Suprapubic skin (tissue), 4 donors: ENCODE data around the gene FUCA1. TPM values are rescaled to one million over a fixed set of nuclear protein-coding genes. Genes with fewer than 3 reads are reported as not detected.

Source experiments
- DNase-seq, 2 donors: peaks; one replicate each; pipeline ENCODE4 v3.0.0-alpha.2; 2019; ENCODE audit warnings: low spot score in 2 of 2
- H3K27ac ChIP-seq: fragments of 200-600 bp; sonication (generic); one replicate; pipeline ENCODE4 v1.5.1; 2019
- H3K27me3 ChIP-seq: fragments of 200-600 bp; sonication (generic); one replicate; pipeline ENCODE4 v1.5.1; 2019
- H3K36me3 ChIP-seq: fragments of 200-600 bp; sonication (generic); one replicate; pipeline ENCODE4 v1.5.1; 2019
- H3K4me1 ChIP-seq: fragments of 200-600 bp; sonication (generic); one replicate; pipeline ENCODE4 v1.5.1; 2019
- H3K4me3 ChIP-seq: fragments of 200-600 bp; sonication (generic); one replicate; pipeline ENCODE4 v1.5.1; 2019; ENCODE audit warnings: mild to moderate bottlenecking
- H3K9me3 ChIP-seq: fragments of 200-600 bp; sonication (generic); one replicate; pipeline ENCODE4 v1.5.1; 2019
- EP300 ChIP-seq: sonication (generic); formaldehyde crosslinking; IDR thresholded peaks from one replicate; pipeline ENCODE4 v1.6.1; 2017; ENCODE audit warnings: antibody characterized with exemption
- POLR2A ChIP-seq, 2 donors: fragments of 450-650 bp; IDR thresholded peaks; one replicate each; pipeline ENCODE4 v1.6.1; 2017; ENCODE audit warnings: antibody characterized with exemption in 2 of 2, mild to moderate bottlenecking in 2 of 2, moderate library complexity in 2 of 2
- POLR2AphosphoS5 ChIP-seq, 3 donors: sonication (generic); formaldehyde crosslinking; IDR thresholded peaks; one replicate each; pipeline ENCODE4 v1.6.1; 2017; ENCODE audit warnings: antibody characterized with exemption in 3 of 3
- WGBS: methylation state at CpG from one replicate; pipeline ENCODE4 v1.1.5; 2018; 5-methylcytosine and 5-hydroxymethylcytosine counted together
- total RNA-seq, 4 donors: library from RNA; depleted of rRNA; stranded (reverse); fragments of >200 nt; gene quantifications; one replicate each; pipeline ENCODE4 v1.1.0, GENCODE V29; 2016
- TF ChIP-seq, protein P1 (sequence below), 2 donors: fragments of 200-600 bp in 1 of 2; fragments of 450-650 bp in 1 of 2; sonication (generic) in 1 of 2; IDR thresholded peaks; one replicate each; pipeline ENCODE4 v1.5.1; 2016 to 2019; ENCODE audit warnings: antibody characterized with exemption in 2 of 2, mild to moderate bottlenecking in 1 of 2, moderate library complexity in 1 of 2

Gene FUCA1
- total RNA-seq, 4 donors from 2014 or later, result 11.8 to 17.6 (median 13.8) TPM

DNA sequence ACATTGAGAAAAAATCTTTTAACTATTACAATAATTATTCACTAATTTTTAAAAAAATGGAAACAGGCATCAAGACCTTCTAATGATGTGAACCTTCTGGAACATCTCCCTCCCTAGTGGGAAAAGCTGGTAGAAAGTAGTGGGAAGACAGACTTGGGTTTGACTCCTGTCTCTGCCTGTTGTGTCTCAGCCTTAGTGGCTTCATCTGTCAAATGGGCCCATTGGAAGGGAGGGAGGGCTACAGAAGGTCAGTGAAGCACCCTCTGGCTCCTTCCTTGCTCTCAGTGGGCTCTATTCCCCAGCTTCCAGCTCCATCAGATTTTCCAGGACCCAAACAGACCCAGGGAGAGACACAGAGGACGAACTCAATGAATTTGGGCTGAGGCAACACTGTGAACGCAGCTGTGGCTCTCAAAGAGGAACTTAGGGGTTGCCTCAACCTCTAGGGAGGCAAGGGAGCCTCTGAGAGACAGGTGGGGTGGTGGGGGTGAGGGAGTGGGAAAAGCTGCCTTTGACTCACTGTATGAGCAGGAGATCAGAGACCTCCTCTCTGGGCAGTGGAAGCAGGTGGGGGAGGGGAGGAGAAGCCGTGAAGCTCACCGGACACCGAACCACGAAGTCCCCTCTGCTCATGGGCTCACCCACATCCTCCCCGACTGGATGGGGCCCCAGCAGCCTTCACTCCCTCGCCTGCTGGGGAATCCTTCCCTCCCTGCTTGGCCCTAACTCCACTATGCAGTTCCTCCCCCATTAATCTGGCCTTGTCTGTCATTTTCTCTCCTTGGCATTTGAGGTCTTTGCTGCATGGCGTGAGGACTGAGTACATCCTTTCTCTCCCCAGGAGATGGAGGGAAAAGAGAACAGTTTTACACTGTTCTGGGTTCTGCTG is 40.6 kb upstream of the FUCA1 start:
- no peak overlapping the region for H3K27ac ChIP-seq

DNA sequence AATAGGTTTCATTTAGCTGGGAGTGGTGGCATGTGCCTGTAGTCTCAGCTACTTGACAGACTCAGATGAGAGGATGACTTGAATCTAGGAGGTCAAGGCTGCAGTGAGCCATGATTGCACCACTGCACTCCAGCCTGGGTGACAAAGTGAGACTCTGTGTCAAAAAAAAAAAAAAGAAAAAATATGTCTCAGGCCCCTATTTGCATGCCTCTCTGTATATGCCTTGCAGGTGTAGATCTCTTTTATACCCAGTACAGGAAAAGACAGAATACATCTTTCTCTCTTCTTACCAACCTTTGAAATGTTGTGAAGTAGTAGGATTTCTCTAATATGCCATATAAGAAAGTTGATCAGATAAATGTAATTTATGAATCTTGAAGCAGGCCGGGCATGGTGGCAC is 38.6 kb upstream of the FUCA1 start:
- H3K4me1 ChIP-seq, result peaks cover 25% of the 10 kb centered on the region
- no peak overlapping the region for H3K4me3 ChIP-seq
- peaks cover 18% of the 10 kb centered on the region for H3K27me3 ChIP-seq
- no peak for DNase-seq
- no peaks in the 10 kb centered on the region for H3K36me3 ChIP-seq
- TF ChIP-seq, protein P1, sequence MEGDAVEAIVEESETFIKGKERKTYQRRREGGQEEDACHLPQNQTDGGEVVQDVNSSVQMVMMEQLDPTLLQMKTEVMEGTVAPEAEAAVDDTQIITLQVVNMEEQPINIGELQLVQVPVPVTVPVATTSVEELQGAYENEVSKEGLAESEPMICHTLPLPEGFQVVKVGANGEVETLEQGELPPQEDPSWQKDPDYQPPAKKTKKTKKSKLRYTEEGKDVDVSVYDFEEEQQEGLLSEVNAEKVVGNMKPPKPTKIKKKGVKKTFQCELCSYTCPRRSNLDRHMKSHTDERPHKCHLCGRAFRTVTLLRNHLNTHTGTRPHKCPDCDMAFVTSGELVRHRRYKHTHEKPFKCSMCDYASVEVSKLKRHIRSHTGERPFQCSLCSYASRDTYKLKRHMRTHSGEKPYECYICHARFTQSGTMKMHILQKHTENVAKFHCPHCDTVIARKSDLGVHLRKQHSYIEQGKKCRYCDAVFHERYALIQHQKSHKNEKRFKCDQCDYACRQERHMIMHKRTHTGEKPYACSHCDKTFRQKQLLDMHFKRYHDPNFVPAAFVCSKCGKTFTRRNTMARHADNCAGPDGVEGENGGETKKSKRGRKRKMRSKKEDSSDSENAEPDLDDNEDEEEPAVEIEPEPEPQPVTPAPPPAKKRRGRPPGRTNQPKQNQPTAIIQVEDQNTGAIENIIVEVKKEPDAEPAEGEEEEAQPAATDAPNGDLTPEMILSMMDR (IDR thresholded peaks at IDR 0.05), result no peak
- TF ChIP-seq EP300, result no peak
- no peak for TF ChIP-seq POLR2AphosphoS5 (IDR thresholded peaks at IDR 0.05)
- no peak for TF ChIP-seq POLR2A (IDR thresholded peaks at IDR 0.05)
- H3K9me3 ChIP-seq, result no peaks in the 10 kb centered on the region
- 90% methylated on average over 1 of the region's 1 CpG for WGBS
- no peak overlapping the region for H3K27ac ChIP-seq

More for the DNA sequence above, 40.6 kb upstream of the FUCA1 start:
- peaks cover 5% of the 10 kb centered on the region for H3K27me3 ChIP-seq
- no peak overlapping the region for H3K4me3 ChIP-seq
- no peaks in the 10 kb centered on the region for H3K9me3 ChIP-seq
- WGBS, result 53% methylated on average over 9 of the region's 9 CpGs
- no peak for DNase-seq
- H3K4me1 ChIP-seq, result peaks cover 16% of the 10 kb centered on the region
- no peak for TF ChIP-seq EP300
- TF ChIP-seq, protein P1 (IDR thresholded peaks at IDR 0.05), result no peak
- no peak for TF ChIP-seq POLR2AphosphoS5 (IDR thresholded peaks at IDR 0.05)
- no peak for TF ChIP-seq POLR2A (IDR thresholded peaks at IDR 0.05)
- no peaks in the 10 kb centered on the region for H3K36me3 ChIP-seq

DNA sequence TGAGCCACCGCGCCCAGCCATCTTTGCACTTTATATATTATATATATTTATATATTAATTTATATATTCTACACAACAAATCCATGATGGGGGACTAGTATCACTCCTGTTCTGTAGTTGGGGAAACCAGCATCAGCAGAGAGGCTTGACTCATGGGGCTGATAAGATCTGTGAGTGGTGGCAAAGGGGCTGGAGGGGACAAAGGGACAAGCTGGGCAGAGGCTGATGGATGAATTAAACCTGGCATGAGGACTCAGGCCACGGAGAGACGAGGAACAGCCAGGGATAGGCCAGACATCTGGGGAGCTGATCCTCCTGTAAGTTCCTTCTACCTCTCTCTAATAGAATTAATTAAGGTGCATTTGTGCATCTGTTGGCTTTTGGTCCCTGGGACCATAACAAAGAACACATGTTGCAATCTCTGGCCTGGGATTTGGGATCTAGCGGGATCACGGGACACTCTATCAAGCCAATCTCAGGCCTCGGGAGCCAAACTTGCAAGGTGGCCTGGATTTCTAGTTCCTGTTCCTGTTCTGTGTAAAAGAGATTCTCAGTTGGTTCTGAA is 37.5 kb upstream of the FUCA1 start:
- TF ChIP-seq POLR2AphosphoS5 (IDR thresholded peaks at IDR 0.05) (no peak), EP300 (no peak), POLR2A (IDR thresholded peaks at IDR 0.05) (no peak)
- TF ChIP-seq, protein P1 (IDR thresholded peaks at IDR 0.05), result no peak
- Histone ChIP-seq H3K4me1 (peaks cover 25% of the 10 kb centered on the region), H3K36me3 (no peaks in the 10 kb centered on the region), H3K9me3 (no peaks in the 10 kb centered on the region), H3K4me3 (no peak overlapping the region), H3K27me3 (peaks cover 18% of the 10 kb centered on the region), H3K27ac (no peak overlapping the region)
- 80% methylated on average over 7 of the region's 7 CpGs for WGBS
- DNase-seq, result no peak

DNA sequence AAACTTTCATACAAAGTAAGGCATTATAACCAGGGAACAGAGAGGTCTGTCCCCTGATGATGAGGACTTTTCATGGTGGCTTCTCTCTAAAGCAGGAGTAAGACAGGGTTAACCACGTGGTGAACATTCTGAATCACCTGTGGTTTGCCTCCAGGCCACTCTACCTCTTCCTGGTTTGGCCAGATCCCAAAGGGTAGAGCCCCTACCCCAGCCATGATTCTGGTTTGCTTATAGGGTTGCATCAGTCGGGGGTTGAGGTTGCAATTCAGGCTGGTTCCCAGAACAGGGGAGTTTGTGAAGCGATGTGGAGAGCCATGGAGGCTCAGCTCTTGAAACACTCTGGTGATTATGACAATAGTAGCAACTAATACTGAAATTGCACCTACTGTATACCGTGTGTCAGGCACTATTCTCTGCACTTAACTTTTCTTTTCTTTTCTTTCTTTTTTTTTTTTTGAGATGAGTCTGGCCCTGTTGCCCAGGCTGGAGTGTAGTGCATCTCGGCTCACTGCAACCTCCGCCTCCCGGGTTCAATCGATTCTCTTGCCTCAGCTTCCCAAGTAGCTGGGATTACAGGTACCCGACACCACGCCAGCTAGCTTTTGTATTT is 36.8 kb upstream of the FUCA1 start:
- TF ChIP-seq, protein P1 (IDR thresholded peaks at IDR 0.05), result no peak
- TF ChIP-seq POLR2A (IDR thresholded peaks at IDR 0.05), result no peak
- TF ChIP-seq POLR2AphosphoS5 (IDR thresholded peaks at IDR 0.05), result no peak

DNA sequence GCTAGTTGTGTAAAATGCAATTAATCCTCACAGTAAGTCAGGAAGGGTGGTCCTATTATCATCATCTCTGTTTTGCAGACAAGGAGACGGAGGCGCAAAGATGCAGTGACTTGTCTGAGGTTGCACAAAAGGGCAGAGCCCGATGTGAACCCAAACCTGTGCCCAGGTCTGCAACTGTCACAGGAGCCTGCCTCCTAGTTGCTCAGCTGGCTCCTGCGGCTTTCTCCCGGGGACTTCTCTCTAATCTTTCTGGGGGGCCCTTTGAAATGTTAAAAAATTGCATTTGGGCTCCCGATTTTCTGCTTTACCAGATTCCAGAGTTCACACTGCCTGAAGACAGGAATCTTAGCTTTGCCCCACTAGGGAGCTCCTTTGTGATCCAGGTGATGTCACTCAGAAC is 35.7 kb upstream of the FUCA1 start:
- 71% methylated on average over 6 of the region's 6 CpGs for WGBS
- H3K4me3 ChIP-seq, result no peak overlapping the region
- peaks cover 18% of the 10 kb centered on the region for H3K27me3 ChIP-seq
- DNase-seq, result no peak
- H3K9me3 ChIP-seq, result no peaks in the 10 kb centered on the region
- H3K36me3 ChIP-seq, result no peaks in the 10 kb centered on the region
- no peak for TF ChIP-seq EP300
- TF ChIP-seq POLR2A (IDR thresholded peaks at IDR 0.05), result no peak
- TF ChIP-seq POLR2AphosphoS5 (IDR thresholded peaks at IDR 0.05), result no peak
- TF ChIP-seq, protein P1 (IDR thresholded peaks at IDR 0.05), result no peak
- H3K27ac ChIP-seq, result no peak overlapping the region
- peaks cover 15% of the 10 kb centered on the region for H3K4me1 ChIP-seq

More for the DNA sequence above, 36.8 kb upstream of the FUCA1 start:
- Histone ChIP-seq H3K27me3 (peaks cover 18% of the 10 kb centered on the region), H3K9me3 (no peaks in the 10 kb centered on the region), H3K4me1 (peaks cover 25% of the 10 kb centered on the region), H3K27ac (no peak overlapping the region), H3K36me3 (no peaks in the 10 kb centered on the region), H3K4me3 (no peak overlapping the region)
- 85% methylated on average over 9 of the region's 10 CpGs for WGBS
- DNase-seq, result no peak
